Activated effector memory CD4-positive, alpha-beta T cell treated with anti-CD3 and anti-CD28 coated beads, Interleukin-2, amount 50 U/mL, for 16 hours (primary cell): ENCODE data around the gene CDCA5.

ENCODE experiments used
- DNase-seq: peaks from one replicate; pipeline ENCODE4 v3.0.0-alpha.2; 2020

CDCA5 gene

DNA sequence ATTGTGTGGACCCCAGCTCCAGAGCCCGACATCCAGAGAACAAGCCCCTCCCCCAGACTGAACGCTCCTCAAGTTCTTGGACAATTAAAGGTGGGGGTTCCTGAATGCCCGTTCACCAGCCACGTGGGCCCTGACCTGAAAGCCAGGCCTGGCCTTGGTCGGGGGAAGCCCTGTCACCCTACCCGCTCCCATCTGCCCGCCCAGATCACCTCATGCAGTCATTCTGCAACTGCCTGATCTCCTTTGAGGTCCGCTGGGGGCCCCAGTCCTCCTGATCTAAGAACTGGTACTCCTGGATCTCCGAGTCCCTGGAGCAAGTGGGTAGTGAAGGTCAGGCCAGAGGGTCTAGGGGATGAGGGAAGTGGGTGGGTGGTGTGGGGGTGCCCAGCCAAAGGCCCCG lies 16.4 kb downstream of the CDCA5 start:
- DNase-seq = no peak

DNA sequence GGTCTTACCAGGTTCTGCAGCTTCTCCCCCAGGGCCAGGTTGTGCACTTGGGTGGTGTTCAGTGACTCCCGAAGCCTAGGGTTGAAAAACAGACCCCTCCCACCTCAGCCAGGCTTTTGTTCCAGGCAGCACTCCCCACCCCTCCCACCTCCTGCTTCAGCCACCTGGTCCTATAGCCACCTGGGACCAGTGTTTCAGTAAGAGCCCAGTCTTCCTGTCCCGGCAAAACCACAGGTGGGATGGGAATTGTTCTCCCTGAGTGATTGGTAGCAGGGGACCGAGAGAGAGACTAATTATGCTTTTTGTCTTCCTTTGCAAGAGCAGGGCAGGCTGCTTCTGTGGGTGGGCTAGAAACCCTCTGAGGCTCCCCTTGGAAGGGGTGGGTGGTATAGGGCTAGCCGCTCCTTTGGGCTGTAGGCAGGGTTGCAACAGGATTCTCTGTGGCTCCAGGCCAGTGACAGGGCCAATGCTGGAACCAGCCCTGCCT lies 17.0 kb downstream of the CDCA5 start:
- DNase-seq = no peak

DNA sequence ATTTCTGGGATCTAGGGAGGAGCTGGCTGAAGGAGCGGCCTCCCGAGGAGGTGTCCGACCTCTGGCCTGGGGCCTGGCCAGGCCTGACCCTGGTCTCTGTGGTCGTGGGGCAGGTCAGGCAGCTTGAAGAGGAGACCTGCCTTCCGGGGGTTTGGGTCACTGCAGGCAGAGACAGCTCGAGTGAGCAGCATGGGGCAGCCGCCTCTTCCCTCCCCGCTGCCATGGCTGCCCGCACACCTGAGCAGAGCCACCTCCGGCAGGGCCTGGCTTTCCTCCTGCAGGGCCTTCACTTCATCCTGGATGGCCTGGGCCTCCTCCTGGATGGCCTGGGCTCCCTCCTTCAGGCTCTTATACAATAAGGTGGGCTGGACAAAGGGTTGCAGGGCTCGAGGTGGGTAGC lies 17.5 kb downstream of the CDCA5 start:
- DNase-seq = no peak

DNA sequence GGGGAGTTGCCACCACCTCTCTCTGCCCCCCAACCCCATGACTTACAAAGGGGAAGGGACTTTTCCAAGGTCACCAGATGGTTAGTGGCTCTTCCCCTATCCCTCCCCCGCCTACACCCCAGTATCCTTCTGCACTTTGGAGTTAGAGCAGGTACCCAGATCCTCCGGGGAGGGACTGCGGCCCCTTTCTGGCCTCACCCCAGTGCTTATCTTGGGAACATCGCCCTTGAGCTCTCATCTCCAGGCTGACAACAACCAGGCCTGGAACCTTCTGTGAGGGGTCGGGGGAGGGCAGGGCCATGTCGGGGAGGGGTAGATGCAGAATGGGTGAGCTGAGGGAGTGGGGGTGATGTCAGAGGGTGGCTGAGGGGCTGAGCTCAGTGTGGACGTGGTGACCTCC lies 18.0 kb downstream of the CDCA5 start:
- DNase-seq = no peak

DNA sequence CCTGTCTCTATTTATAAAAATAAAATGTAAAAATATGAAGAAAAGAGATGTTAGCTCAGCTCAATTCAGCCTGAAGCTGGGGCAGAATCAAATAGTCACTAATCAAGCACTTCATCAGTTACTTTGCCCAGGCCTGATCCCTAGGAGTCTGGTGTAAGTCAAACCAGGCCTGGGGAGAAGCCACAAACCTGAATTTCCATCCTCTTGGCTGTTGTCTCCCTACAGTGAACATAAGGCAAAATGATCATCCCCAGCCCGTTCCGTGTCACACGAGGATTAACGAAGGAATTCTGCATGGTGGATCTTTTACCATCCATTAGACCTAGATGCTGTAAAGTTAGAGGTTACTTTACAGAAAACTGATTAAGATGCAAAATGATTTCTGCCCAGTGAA lies 19.0 kb downstream of the CDCA5 start:
- DNase-seq = no peak

DNA sequence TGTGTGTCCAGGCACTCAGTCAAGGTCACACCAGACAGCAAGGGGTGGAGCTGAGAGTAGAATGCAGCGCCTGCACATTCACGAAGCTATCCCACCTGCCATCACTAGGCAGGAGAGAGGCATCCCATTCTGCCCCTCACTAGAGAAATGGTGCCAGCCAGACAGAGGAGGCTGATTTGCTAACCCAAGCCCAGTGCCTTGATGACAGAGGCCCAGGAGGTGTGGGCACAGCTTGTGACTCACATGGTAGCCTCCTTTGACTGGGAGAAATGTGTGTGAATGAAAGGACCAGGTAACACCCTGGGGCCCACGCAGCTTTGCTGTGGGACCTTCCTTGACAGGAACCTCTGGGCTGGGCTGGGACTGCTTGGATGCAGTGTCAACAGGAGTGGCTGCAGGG lies 20.3 kb downstream of the CDCA5 start:
- DNase-seq = no peak

DNA sequence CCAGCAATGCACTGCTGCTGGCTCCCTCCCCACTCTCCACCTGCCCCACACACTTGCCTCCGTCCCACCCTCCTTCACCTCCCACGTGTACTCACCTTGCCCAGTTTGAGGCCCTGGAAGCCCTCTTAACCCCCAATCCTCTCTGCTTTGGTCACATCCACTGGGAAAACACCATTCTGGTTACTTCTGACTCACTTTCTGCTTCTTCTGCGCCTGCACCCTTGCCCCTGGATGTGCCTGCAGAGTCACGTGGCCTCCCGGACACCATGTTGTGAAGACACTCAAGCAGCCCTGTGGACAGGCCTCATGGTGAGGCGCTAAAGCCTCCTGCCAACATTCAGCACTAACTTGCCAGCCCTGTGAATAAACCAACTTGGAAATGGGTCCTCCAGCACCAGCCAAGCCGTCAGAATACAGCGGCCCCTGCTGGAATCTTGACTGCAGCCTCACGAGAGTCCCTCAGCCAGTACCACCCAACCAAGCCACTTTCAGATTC lies 22.9 kb downstream of the CDCA5 start:
- no peak for DNase-seq

DNA sequence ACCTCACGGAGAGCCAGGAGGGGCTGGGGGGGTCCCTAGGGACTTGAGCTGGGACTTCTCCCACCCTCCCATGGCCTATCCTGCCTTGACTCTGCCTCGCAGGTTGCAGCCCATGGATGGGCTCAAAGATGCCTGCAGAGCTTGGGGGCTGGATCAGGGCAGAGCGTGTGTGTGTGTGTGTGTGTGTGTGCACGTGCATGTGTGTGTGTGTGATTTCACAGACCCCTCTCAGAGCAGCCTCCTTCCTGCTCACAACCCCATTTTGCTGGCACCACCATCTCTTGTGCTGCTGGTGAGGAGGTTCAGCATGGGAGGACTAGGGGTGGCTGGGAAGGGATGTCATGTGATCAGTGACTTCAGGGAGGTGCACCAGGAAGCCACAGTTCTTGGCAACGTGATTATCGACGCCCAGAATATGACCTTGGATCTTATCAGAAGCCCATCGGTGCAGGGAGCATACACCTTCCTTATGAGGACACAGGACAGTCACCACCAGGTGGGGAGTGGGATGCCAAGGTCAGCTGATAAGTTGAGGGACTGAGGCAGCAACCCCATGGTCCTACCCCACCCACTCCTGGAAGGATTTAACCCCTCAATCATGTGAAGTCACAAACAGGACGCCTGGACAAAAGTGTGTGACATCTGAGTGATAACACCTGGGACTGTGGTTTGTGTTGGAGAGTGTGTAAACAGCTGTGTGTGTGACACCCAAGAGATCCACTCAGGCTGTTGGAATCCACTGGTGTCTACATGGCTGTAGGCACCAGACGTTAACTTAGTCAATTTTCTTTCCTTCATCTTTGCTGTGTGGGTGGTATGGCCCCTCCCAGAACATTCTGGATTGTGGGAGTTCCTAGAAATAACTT lies 23.6 kb downstream of the CDCA5 start:
- DNase-seq = no peak

DNA sequence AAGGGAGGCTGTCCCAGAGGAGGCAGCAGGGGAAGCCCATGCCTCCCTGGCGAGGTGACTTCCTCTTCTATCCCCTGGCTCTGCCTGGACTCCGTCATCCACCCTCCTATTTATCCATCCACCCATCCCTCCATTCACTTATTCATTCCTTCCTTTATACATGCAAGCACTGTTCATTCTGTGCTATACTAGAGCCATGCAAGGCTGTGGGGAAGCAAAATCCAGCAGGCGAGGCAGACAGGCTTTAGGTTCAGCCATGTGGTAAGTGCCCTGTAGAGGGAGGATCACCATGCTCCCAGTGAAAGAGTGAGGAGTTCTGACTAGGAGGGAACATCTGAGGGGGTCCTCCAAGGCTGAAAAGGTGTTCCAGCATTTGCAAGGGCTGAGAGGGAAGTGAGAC lies 24.3 kb downstream of the CDCA5 start:
- no peak for DNase-seq

DNA sequence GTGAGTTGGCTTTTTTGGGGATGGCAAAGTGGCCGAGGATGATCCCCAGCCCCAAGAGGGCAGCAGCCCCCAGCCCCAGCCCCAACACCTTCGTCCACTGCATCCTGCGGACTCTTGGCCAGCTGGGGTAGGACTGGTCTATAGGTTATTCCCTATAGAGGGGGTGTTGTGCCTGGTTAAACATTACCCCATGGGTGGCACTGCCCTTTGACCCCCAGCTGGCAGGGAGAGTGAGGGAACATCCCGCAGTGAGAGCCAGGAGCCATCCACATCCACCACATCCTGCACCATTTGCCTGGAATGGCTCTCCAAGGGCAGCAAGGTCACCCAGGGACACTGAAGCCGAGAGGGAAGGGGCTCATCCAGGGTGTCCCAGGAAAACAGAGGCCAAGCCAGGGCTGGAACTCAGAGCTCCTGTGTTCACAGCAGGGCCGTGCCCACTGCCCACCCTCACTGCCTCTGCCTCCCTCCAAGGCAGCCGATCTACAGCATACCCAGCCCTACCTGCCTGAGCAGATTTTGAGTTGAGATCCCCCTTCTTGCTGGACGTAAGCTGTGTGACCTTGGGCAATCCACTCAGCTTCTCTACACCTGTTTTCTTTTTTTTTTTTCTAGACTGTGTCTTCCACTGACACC lies 25.3 kb downstream of the CDCA5 start, which contains the start of gene NAALADL1:
Gene NAALADL1 (minus strand): TSS at position 135 of the 636 bp plus-strand sequence. CDS start 32 bp downstream, at position 103.
- DNase-seq = no peak

DNA sequence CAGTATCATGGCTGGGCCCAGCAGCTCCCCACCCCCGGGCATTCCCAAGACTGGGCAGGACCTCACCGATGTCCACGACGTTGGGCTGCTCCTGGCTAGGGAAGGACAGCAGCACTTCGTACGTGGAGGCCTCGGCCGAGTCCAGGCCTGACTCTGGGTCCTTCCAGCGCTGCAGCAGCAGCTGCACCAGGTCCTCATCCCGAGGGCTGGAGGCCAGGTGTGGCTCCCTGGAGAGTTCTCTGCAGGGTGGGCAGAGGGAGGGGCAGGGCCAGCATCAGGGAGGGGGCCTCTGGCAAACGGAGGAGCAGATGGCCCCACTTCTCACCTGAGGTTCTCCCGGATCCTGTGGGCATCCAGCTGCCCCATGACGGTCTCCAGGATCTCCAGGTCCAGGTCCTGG lies 25.8 kb downstream of the CDCA5 start:
- DNase-seq = no peak

DNA sequence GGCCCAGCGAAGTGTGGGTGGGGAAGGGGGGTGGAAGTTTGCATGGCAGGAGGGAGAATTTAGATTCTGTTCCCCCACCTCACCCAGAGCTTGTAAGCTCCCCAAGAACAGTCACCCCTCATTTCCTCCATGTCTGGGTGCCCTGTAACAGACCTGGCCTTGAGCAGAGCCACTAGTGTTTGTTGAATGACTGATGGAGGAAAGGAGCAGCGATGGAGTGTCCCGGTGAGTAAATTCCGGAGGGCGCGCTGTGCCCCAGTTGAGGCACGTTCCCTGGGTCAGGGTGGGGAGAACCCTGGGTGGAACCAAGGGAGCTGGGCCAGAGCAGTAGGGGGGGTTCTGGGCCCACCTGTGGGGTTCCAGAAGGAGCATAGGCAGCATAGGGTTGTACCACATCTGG lies 26.3 kb downstream of the CDCA5 start:
- no peak for DNase-seq

DNA sequence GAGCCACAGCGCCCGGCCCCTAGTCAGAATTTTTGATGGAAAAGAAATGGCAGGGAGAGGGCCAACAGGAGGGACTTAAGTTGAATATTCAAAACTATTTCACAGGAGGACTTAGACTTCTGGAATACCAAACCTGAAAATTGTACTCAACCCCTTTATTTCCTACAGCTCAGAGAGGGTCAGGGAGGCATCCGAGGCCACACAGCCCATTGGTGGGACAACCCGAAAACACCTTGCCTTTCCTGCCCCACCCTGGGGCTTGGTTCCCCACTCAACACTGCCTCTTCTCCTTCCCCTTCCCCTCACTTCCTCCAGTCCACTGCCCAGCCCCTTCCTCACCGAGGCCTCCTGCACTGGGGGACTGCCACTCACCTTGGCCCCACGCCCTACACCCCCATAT lies 26.8 kb downstream of the CDCA5 start:
- no peak for DNase-seq

DNA sequence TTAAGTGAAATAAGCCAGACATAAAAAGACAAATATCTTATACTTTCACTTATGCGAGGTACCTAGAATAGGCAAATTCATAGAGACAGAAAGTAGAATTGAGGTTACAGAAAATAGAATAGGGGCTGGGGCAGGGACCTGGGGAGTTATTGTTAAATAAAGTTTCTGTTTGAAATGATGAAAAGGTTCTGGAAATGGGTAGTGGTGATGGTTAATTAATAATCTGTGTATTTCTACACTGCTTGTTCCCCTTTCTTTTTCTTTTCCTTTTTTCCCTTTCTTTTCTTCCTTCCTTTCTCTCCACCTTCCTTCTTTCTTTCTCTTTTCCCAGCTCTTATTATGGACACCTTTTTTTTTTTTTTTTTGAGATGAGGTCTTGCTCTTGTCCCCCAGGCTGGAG lies 28.3 kb downstream of the CDCA5 start:
- no peak for DNase-seq

DNA sequence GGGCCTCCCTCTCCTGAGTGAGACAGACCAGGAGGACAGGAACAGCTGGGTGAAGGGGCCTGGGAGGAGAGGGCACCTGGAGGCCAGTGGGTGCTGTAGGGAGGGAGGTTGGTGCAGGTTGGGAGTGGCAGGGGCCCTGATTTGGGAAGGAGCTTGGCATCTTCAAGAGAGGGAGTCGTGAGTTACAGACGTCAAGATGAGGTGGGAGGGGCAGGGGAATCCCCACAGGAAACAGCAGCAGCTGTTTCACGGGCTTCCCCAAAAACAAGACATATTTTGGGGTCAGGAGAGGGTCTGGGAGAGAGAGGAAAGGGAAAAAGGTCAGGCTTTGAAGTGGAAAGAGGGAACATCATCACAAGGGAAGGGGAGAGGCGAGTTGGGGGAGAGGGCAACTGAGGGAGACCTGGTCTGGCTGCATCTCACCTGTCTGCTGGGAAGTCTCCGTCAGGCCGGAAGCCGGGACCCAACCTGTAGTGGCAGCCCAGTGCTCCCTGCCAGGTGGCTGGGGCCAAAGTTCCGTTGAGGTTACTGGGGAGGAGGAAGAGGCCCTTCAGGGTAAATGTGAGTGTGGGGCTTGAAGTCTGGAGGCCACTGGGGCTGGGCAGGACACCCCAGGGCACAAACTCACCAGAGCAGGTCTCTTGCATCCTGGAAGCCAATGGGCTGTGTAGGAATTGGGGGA lies 29.9 kb downstream of the CDCA5 start:
- DNase-seq = peak; percentile 68

DNA sequence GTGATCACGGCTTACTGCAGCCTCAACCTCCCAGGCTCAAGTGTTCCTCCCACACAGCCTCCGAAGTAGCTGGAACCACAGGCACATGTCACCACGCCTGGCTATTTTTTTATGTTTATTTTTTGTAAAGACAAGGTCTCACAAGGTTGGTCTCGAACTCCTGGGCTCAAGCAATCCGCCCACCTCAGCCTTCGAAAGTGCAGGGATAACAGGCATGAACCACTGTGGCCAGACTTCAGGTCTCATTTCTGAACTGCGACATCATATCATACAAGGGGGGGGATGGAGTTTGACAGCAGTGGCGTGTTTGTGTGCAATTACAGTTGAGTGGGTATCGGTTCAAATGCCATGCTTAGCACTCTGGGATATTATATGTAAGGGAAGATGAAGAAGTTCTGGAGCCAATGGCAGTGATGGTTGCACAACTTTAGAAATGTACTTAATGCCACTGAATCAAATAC lies 32.4 kb downstream of the CDCA5 start:
- no peak for DNase-seq

DNA sequence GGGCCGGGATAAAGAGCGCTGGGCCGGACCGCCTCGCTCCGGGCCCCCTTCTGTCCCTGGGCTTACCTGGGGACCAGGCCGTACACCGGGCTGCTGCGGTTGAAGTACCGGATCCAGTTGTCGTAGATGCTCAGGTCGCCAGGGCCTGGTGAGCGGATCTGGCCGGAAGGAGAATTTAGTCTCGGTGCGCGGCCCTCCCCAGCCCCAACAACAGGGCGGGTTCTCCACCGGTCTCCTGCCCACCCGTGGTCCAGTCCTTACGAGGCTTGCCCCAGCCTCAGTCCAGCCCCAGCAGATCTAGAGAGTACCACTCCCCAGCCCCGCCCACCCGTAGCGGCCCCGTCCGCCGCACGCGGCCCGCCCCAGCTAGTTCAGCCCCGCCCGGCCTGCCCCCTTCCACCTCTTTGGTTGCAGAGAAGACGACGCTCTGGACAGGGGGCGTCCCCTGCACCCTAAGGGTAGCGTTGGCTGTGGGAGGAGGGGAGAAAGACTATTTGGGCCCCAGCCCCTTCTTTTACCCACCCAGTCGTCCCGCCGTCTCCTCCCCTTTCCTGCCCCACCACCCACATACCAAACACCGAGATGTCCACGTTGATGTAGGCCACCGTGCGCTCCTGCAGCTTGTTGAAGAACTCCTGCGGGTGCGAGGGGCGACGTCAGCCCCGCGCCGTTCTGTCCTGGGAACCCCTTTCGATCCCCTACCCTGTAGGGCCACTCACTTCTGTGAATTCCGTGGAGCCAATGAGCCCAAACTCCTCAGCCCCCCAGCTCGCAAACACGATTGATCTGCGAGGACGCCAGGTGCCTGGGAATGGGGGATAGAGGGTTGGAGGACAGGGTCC lies 36.0 kb downstream of the CDCA5 start:
- DNase-seq = peak; percentile 76

DNA sequence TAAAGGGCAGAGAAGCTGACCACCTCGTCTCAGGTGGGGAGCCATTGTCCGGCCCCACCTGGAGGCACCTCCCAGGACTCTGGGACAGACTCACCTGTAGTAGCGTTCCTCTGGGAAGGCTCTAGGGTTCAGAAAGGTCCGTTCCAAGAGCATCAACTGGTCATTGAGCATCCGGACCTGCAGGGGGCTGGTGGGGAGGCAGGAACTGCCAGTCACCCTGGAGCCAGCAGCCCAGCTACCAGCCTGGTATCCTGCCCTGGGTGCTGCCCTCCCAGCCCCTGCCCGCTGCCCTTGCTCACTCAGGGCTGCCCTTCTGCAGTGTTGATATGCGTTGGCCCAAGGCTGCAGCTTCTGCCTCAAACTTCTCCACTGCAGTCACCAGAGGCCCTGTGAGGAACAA lies 38.1 kb downstream of the CDCA5 start:
- DNase-seq = no peak

DNA sequence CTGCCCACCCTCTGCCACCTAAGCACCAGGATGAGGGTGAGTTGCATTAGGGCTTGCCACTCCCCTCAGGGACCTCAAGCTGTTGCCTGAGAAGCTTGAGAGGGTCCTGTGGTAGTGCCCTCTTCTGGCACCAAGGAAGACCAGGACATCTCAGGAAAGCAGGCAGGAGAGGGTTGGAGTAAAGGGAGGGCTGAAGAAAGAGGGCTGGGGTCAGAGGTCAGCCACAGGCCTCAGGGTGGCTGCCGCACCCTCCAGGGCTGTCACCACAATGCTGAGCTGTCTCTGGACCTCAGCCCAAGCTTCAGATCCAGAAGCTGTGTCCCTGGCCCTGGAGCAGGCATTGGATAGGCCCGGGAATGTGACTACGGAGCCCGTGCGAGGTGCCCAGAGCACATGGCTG lies 38.8 kb downstream of the CDCA5 start:
- no peak for DNase-seq

DNA sequence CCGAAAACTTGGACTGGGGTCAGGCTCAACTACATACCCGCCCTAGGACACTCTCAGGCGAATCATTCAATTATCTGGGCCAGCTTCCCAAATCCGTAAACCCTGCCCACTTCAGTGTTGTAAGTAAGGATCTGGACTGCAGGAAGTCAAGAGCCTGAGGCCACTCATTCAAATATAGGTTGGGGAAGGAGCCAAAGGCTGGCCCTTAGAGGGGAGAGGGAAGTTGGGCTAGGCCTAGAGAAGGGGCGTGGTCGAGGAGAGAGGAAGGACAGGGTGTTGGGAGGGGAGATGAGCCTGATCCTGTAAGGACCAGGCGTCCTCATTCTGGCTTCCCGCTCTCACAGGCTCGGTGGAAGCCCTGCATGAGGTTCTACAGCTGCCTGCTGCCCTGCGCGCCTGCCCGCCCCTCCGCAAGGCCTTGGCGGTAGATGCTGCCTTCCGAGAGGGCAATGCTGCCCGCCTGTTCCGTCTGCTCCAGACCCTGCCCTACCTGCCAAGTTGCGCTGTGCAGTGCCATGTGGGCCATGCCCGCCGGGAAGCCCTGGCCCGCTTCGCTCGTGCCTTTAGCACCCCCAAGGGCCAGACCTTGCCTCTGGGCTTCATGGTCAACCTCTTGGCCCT lies 39.8 kb downstream of the CDCA5 start:
- no peak for DNase-seq

DNA sequence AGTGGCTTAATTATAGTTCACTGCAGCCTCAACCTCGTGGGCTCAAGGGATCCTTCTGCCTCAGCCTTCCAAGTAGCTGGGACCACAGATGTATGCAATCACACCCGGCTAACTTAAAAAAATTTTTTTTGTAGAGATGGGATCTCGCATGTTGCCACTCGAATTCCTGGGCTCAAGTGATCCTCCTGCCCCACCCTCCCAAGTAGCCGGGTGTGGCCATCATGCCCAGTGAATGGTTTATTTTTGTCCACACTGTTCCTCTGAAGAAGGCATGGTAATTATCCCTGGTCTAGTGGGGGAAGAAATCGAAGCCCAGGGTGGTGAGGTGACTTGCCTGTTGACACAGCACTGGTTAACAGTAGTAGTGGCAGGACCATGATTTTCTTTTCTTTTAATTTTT lies 40.9 kb downstream of the CDCA5 start:
- no peak for DNase-seq
